ENCODE results near the gene KDM2A.

Gene KDM2A

GRCh38 chr11:67118801-67119584 is at the start of gene KDM2A:
KDM2A (plus strand) TSS chr11:67119263; CDS start chr11:67121317, 2,054 bp downstream.
- peak; percentile 99 for DNase-seq

GRCh38 chr11:67071420-67072284 is 47.4 kb upstream of the KDM2A start:
- no peak for DNase-seq

GRCh38 chr11:67072295-67072694 is 46.8 kb upstream of the KDM2A start:
- no peak for DNase-seq

- DNase-seq, result no peak
Observed at GRCh38 chr11:67073908-67074307, 45.2 kb upstream of the KDM2A start.

GRCh38 chr11:67076202-67076601 is 42.9 kb upstream of the KDM2A start:
- DNase-seq, result no peak

- no peak for DNase-seq
Observed at GRCh38 chr11:67079065-67079705, 39.9 kb upstream of the KDM2A start.

- no peak for DNase-seq
Observed at GRCh38 chr11:67082071-67082791, 36.8 kb upstream of the KDM2A start.

GRCh38 chr11:67083786-67084366 is 35.2 kb upstream of the KDM2A start:
- no peak for DNase-seq

GRCh38 chr11:67085617-67086016 is 33.4 kb upstream of the KDM2A start:
- DNase-seq, result no peak

GRCh38 chr11:67090717-67091116 is 28.3 kb upstream of the KDM2A start:
- DNase-seq, result no peak

GRCh38 chr11:67095214-67095507 is 23.9 kb upstream of the KDM2A start:
- no peak for DNase-seq

GRCh38 chr11:67098799-67099429 is 20.1 kb upstream of the KDM2A start:
- no peak for DNase-seq

GRCh38 chr11:67099831-67100324 is 19.2 kb upstream of the KDM2A start:
- no peak for DNase-seq

GRCh38 chr11:67102664-67103063 is 16.4 kb upstream of the KDM2A start:
- DNase-seq, result no peak

GRCh38 chr11:67105964-67106363 is 13.1 kb upstream of the KDM2A start:
- no peak for DNase-seq

- no peak for DNase-seq
Observed at GRCh38 chr11:67111261-67111660, 7.8 kb upstream of the KDM2A start.

- no peak for DNase-seq
Observed at GRCh38 chr11:67113231-67113721, 5.8 kb upstream of the KDM2A start.

- no peak for DNase-seq
Observed at GRCh38 chr11:67114275-67114896, 4.7 kb upstream of the KDM2A start.

- no peak for DNase-seq
Observed at GRCh38 chr11:67116758-67117105, 2.3 kb upstream of the KDM2A start.

- DNase-seq, result no peak
Observed at GRCh38 chr11:67117176-67117575, 1.9 kb upstream of the KDM2A start.

- DNase-seq, result no peak
Observed at GRCh38 chr11:67117672-67118180, 1.3 kb upstream of the KDM2A start.
